DMS 273 treated with DMSO at 0.1 percent for 48 hours (cell line): Measurements from ENCODE around the gene PEF1.

Source experiments
- DNase-seq: peaks from one replicate; lab custom pipeline; 2025; lab: John Stamatoyannopoulos, UW

PEF1 gene

DNA sequence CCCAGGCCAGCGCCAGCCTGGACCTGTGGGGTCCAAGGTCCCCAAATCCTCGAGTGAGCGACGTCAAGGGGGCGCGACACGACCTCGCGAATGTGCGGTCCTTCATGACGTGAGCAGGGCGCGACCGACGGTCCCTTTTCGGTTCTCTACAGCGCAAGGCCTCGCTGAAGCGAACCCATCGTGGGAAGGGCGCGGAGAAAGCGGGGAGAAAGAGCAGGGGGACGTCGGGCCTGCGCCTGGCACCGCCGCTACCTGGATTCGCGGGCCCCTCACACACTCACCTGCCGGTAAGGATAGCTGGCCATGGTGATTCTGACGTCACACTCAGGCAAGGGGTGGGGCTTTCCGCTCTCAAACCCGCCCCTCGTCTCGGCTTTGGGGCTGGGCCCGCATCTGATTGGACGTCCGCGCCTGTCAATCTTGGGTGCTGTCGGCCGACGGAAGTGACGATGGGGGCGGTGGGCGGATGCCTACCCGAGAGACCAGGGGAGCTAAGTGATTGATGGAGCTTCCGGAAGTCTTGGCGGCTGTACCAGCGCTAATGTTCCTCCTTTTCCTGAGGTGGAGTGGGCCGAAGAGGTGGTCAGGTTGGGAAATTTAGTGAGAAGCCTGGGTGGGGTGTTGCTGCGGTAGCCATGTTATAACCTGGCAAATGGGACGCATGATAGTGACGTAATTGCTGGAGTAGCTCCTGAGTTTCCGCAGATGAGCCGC lies at the start of gene PEF1:
Gene PEF1, minus strand, starts transcription at position 317 of the 714 bp plus-strand sequence. Its CDS starts 12 bp downstream, at position 305.
- peak; percentile 99 for DNase-seq

- no peak for DNase-seq
Observed at GRCh38 chr1:31693231-31693630, 48.6 kb upstream of the PEF1 start.

- DNase-seq, result no peak
Observed at GRCh38 chr1:31691951-31692350, 47.3 kb upstream of the PEF1 start.

- no peak for DNase-seq
Observed at GRCh38 chr1:31691446-31691845, 46.8 kb upstream of the PEF1 start.

GRCh38 chr1:31690921-31691320 lies 46.2 kb upstream of the PEF1 start:
- DNase-seq, result no peak

- no peak for DNase-seq
Observed at GRCh38 chr1:31689854-31690253, 45.2 kb upstream of the PEF1 start.

GRCh38 chr1:31689379-31689778 lies 44.7 kb upstream of the PEF1 start:
- DNase-seq, result no peak

GRCh38 chr1:31688233-31688918 lies 43.7 kb upstream of the PEF1 start:
- DNase-seq, result no peak

DNA sequence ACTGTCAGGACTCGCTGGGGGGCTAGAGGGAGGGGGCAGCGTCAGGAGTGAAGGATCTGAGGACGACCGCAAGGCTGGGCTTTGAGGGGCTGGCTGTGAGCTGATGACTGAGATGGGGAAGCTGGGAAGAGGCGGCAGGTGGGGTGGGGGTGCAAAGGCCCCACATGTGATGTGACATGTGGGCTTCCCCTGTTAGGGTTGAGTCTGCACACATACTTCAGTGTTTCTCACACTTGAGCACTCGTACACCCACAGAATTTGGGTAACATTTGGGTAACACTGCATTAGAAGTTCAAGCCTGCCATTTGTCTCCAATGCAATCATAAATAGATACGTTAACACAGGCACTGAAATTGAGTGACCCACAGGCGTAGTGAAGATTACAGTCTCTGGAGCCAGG lies 42.9 kb upstream of the PEF1 start:
- DNase-seq, result no peak

- DNase-seq, result no peak
Observed at GRCh38 chr1:31685795-31686194, 41.1 kb upstream of the PEF1 start.

GRCh38 chr1:31683997-31684396 lies 39.3 kb upstream of the PEF1 start:
- DNase-seq, result no peak

DNA sequence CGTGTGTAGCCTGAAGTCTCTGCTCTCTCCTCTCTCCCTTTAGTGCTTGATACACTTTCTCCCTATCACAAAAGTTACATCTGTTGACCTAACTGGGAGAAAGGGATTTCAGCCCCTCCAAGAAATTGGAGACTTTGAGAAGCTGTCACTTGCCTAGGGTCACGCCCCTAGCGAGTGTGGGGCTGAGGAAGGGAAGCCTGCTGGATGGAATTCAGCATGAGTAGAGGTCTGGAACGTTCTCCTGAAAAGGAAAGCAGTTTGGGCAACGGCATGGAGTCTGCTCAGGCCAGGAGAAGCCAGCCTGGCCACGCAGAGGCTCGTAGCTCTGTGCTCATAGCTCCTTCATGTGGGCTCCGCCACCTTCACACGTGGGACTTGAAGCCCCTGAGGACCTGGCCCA lies 36.7 kb upstream of the PEF1 start:
- no peak for DNase-seq

GRCh38 chr1:31679676-31680230 lies 35.1 kb upstream of the PEF1 start:
- no peak for DNase-seq

GRCh38 chr1:31679091-31679490 lies 34.4 kb upstream of the PEF1 start:
- no peak for DNase-seq

DNA sequence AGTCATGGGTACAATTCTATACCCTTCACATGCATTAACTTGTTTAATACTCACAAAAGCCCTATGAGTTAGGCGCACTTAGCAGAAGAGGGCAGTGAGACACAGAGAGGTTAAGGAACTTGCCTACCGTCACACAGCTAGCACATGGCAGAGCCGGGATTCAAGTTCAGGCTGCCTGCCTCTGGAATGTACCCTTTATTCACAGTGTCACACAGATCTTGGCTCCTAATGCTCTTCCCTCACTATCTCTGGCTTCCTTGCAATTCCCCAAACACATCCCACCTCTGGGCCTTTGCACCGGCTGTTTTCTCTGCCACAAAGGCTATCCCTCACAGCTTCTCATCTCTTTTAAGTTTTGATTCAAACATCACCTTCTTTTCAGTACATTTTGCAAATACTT lies 34.0 kb upstream of the PEF1 start:
- no peak for DNase-seq

GRCh38 chr1:31677949-31678348 lies 33.3 kb upstream of the PEF1 start:
- no peak for DNase-seq

- no peak for DNase-seq
Observed at GRCh38 chr1:31677401-31677800, 32.7 kb upstream of the PEF1 start.

DNA sequence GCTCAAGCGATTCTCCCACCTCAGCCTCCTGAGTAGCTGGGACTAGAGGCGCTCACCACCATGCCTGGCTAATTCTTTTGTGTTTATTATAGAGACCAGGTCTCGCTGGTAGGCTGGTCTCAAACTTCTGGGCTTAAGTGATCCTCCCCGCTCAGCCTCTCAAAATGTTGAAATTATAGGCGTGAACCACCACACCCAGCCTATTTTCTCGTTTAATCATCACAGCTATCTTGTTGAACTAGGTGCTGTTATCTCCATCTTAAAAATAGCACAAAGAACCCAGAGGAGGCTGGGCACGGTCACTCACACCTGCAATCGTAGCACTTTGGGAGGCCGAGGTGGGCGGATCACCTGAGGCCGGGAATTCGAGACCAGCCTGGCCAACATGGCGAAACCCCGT lies 31.1 kb upstream of the PEF1 start:
- no peak for DNase-seq

- no peak for DNase-seq
Observed at GRCh38 chr1:31675161-31675560, 30.5 kb upstream of the PEF1 start.

DNA sequence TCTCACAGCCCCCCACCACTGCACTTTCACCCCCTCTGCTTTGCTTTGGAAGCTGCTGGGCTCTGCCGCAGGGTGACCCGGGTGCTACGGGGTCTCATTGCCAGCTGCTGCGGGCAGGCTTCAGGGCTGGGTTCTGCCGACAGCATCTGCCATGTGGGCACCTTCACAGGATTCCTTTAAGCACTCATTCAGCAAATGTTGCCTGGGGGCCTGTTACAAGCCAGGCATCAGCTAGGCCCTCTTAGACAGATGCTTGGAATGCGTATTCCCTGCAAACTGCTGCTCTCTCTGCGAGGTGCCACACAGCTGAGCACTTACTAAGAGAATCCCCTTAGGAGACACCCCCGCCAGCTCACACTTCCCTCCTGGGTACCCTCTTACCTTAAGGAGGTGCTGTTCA lies 29.9 kb upstream of the PEF1 start:
- DNase-seq, result peak; percentile 58

- no peak for DNase-seq
Observed at GRCh38 chr1:31673433-31673832, 28.8 kb upstream of the PEF1 start.

DNA sequence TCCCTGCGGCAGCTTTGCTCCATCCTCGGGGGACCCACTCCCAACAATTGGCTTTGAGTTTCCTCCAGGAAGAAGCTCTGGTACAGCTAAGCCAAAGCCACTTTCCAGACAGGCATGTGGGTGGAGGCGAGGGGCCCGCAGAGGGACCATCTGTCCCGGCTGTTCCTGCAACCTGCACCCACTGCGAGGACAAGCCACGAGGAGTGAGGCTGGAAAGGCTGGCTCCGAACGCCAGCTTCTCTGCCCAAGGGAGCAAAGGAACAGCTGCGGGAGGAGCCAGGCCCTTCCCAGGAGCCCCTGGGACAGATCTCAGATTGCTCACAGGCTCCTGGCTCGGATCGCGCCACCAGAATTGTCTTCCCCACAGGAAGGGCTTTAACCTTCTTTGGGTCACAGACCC lies 28.3 kb upstream of the PEF1 start:
- DNase-seq, result peak; percentile 91

DNA sequence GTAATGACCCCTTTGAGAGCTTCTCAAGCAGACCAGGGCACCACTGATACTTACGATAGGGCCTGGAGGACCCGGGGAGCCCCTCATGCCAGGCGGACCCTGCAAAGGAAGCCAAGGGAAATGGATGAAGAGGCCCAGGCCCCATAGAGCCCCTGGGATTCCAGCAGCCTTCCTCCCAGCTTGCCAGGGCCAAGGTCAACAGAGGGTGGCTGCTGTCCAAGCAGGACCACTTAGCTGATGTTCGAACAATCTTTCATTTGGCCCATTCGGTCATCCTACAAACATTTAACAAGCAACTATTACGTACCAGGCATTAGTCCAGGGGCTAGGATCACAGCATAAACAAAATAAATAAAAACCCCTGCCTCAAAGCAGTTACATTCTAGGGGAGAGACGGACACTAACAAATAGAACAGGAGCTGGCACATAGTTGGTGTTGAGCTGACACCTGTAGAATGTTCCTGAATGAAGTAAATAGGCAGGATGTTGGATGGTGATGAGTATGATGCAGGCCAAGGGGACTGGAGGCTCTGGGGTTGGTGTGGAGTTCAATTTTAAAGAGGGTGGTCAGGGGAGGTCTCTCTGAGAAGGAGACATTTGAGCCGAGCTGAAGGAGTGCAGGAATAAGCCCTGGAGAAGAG lies 27.0 kb upstream of the PEF1 start:
- DNase-seq, result no peak
